HG02973 (cell line): ENCODE measurements around the gene GLTP.

ENCODE experiments used
- ATAC-seq: cut with Tn5 transposase; IDR thresholded peaks from one replicate; pipeline ENCODE4 v1.9.1; 2021; ENCODE audit warnings: moderate library complexity; ENCODE audit not compliant: unreplicated experiment

GLTP gene

DNA sequence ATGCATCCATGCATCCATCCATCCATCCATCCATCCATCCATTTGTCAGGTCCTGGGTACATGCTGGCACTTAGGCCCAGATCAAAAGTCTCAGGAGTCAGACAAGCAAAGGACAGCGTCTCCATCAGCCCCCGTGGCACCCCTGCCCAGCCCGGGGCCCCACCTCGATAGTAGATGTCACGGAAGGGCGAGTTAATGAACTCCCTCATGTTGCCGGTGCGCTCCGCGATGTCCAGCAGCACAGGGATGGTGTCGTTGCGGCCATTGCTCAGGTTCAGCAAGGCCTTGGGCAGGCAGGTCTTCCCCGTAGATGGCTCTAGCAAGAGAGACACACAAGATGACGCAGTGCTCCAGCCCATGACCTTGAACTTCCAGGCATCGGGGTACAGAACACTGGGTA, 77.5 kb downstream of the GLTP start:
- no peak for ATAC-seq
